Raji (cell line): Measurements from ENCODE around the gene CD302.

Source experiments
- POLR2A ChIP-seq: IDR thresholded peaks from 2 replicates; pipeline ENCODE4 v1.6.1; 2011; ENCODE audit warnings: low read depth, low read length, control low read depth; ENCODE audit not compliant: insufficient read depth

Gene CD302

DNA sequence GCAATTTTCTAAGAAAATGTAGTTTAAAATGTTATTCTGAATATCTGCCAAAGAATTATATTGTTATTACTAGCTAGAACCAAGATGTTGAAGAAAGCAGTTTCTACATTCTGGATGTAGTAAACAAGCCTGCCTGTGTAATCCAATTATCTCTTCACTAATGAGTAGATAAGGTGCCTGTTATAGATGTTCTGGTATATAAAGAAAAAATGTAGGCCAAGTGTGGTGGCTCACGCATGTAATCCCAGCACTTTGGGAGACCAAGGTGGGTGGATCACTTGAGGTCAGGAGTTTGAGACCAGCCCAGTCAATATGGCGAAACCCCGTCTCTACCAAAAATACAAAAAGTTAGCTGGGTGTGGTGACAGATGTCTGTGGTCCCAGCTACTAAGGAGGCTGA lies 28.9 kb downstream of the CD302 start:
- TF ChIP-seq POLR2A: no peak

DNA sequence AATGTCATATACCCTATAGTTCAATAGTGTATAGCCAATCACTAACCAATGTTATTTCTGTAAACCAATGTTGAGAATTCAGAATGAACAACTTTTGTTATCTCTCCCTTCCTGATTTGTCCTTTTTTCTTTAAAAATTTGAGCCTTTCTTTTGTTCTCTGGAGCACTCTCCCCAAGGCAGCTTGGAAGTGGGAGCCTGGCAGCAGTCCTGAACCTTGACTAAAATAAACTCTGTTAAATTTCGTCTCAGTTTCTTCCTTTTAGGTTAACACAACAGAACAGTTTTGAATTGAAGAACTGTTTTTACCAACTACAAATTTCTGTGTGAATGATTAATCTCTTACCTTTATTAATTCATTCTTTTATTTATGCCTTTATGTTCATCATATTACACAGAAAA lies 35.9 kb downstream of the CD302 start:
- TF ChIP-seq POLR2A: no peak

DNA sequence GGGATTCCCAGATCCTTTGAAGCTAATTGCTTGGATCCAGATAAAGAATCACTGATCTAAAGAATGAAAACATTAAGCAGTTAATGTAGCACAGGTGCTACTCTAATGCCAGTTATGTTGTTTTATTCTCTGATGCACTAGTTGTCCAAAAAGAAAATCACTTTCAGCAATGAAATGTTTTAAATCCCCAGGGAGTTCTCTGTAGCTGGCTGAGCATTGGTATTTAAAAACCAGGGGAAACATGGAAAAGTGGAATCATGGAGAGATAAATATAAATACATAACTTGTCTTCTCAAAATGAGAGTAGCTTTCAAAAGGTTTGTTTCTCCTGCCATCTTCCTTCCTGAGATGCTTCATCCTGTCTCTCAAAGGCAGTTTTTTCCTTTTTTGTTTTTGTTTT lies 37.7 kb downstream of the CD302 start:
- no peak for TF ChIP-seq POLR2A

DNA sequence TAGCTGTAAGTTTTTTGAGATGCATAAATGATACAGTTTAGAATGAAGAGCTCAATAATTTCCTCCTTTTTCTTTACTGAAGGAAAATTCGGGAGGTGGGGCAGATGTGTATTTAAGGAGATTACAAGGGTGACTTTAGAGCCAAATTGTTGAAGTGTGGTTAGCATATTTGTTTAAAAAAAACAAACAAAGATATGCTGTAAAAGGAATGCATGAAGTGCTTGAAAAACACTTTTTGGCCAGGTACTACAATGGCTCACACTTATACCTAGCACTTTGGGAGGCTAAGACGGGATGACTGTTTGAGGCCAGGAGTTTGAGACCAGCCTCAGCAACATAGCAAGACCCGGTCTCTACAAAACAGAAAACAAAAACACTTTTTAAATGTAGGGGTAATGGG lies 38.4 kb downstream of the CD302 start:
- TF ChIP-seq POLR2A: no peak

DNA sequence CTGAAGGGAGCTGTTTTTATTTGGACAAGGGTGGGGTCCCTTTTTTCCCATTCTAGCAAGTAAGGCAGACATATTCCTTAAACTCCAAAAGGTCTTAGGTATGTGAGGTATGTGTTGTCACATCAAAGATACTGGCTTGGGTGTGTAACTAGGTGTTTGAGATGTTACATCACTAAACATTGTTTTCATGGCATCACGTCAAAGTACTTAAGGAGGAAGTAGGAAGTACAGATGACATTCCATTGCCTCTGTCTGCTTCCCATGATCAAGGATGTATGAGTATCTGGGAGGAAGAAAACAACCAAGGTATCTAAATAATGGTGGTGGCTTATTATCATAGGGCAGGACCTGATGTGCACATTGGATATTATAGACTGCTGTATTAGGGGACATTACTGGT lies 39.3 kb downstream of the CD302 start:
- TF ChIP-seq POLR2A: no peak

DNA sequence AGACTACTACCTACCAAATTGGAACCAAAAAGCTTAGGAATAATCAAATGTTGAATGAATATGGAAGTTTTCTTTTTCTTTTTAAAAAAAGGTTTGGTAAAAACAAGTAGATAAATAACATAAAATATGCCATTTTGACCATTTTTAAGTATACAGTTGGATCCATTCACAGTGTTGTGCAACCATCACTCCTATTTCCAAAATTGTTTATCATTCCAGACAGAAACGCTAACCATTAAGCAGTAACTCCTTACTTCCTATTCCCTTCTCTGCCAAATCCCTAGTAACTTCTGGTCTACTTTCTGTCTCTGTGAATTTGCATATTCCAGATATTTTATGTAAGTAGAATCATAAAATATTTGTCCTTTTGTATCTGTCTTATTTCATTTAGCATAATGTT lies 39.8 kb downstream of the CD302 start:
- TF ChIP-seq POLR2A: no peak

DNA sequence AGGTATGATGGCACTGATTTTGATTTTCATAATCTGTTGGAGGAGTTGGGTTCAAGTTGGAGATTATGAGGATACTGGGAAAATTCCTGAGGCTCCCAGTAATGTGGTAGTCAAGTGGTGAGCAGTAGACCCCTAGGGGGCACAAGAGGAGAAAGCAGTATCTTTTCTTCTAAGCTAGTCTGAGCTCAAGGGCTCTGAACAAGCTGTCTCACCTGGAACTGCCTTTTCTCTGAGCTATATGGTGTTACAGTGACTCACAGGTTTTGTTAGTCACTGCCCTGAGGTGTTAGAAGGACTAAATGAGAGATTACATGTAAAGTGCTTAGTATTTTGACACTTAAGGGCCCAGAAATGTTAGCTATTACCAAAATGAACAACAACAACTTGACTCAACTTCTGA lies 42.2 kb downstream of the CD302 start:
- TF ChIP-seq POLR2A: no peak

DNA sequence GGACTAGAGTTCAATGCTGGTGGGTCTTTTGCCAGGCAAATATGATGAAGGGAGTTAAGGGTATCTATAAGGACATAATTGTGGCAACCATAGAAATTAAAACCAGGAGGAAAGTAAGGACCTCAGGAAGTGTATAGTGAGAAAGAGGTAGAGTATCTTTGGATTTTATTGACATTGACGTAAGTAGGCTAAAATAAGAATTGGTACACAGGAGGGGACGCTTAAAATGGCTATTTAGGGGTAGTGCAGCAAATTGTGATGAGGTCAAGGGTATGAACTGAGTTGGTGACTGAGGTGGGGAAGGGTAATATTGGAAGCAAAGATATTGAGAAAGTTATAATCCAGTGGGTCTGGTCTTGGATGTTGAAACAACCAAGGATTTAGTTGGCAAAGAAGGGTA lies 43.0 kb downstream of the CD302 start:
- TF ChIP-seq POLR2A: no peak

DNA sequence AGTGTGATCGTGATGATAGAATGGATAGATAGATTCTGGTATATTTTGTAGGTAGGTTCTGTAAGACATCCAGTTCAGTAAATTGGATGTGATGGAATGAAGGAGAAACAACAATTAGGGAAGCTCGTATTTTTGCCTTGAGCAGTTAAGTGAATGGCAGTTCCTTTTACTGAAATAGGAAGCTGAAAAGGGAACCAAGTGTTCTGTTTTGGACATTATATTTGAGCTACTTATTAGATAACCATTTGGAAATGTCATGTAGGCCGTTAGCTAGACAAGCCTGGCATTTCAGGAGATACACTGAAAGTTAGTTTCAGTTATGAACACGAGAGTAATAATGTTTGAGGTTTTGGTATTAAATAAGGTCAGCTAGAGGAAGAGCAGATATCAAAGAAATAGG lies 44.2 kb downstream of the CD302 start:
- TF ChIP-seq POLR2A: no peak

DNA sequence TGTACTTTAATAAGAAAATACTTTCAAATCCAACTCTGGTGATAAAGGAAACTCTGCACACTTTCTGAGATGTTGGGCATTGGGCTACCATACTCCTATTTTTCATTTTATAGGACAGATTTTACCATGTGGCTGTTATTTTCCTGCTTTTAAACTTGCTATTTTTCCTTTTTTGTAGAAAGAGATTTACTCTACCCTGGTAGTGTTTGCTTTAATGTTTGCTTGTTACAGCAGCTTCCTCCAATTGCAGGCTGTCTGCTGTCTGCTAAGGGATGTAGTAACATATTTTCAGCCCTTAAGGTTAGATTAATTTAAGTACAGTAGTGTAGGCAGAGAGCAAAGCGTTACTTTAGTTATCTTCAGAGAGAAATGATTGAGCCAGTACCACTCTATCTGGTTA lies 47.1 kb downstream of the CD302 start:
- TF ChIP-seq POLR2A: no peak

DNA sequence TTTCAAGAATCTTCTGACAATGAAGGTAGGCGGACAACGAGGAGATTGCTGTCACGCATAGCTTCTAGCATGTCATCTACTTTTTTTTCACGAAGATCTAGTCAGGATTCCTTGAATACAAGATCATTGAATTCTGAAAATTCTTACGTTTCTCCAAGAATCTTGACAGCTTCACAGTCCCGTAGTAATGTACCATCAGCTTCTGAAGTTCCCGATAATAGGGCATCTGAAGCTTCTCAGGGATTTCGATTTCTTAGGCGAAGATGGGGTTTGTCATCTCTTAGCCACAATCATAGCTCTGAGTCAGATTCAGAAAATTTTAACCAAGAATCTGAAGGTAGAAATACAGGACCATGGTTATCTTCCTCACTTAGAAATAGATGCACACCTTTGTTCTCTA lies 49.9 kb downstream of the CD302 start:
- TF ChIP-seq POLR2A: no peak

DNA sequence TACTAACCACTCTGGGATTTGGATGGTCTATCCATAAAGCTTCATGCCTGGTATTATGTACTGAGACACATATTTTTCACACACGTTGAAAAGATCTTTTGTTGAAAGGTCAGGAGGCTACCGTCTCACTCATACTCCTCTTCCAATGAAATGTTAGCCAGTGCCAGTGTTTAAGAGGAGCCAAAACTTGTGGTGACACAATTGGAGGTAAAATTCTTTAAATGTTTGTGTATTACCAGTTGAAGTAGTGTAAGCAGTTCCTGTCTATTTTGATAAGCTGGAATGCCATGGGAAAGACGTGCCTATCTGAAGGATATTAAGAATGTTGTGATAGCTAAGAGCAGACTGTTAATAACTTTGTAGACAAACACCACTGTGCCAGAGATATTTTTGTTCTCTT lies 53.6 kb downstream of the CD302 start:
- TF ChIP-seq POLR2A: no peak

DNA sequence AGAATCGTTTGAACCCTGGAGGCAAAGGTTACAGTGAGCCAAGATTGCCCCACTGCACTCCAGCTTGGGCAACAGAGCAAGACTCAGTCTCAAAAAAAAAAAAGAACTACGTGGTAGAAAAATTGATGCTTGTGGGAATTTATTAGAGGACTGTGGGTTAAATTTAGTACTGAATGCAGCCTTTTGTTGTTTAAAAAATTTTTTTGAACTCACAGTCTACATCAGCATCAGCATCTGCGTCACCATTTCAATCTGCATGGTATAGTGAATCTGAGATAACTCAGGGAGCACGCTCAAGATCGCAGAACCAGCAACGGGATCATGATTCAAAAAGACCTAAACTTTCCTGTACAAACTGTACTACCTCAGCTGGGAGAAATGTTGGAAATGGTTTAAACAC lies 55.2 kb downstream of the CD302 start:
- no peak for TF ChIP-seq POLR2A

DNA sequence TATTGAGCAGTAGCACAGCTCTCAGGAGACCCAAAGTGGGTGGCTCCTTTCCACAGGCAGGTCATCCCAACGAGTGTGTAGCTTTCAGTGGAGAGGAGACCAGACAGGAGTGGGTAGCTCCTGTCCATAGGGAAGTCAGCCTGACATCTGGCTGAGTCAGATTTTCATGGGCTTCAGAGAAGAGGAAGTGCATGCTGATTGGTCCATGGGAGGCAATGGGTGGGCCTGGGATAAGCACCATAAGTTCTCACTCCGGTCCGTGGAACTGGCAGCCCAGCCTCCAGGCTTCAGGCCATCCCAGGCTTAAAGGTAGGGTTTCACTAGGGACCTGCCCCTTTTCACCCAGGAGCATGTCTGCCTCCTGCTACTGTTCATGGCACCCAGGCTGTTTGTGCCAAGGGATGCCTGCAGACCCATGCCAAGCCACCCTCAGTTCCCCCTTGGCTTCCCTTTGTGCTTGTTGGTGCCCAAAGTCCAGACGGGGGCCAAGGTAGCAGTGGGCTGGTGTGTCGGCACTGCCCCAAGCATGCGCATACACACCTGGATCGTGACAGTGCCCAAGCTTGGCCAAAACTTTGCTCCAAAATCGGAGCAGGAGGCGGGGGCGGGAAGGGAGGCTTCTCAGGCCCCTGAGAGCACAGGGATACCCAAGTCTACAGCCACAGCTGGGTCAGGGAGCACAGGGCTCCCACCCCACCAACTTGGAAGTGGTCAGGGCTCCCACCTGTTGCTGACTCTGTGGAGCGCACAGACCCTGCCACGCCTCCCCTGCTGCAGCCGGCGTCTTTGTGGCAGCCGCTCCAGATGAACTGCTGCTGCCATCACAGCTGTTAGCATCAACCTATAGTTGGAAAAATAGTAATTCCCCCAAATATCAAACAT lies 59.3 kb downstream of the CD302 start:
- no peak for TF ChIP-seq POLR2A

DNA sequence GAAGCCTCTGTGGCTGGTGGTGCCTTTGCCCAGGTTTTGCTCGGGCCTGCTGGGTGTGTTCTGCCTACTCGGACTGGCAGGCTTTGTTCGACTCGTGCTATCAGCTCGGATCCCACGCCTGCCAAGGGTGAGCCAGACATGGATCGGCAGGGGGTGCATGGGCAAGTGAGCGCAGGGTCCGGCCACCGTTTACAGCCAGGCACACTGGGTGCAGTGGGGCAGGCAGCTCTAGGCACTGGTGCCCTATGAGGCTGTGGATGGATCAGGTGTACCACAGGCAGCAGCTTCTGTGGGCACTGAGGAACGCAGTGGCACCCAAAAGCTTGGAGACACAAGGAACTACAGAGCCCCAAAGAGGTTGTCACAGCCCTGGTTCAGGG lies 60.1 kb downstream of the CD302 start:
- no peak for TF ChIP-seq POLR2A

DNA sequence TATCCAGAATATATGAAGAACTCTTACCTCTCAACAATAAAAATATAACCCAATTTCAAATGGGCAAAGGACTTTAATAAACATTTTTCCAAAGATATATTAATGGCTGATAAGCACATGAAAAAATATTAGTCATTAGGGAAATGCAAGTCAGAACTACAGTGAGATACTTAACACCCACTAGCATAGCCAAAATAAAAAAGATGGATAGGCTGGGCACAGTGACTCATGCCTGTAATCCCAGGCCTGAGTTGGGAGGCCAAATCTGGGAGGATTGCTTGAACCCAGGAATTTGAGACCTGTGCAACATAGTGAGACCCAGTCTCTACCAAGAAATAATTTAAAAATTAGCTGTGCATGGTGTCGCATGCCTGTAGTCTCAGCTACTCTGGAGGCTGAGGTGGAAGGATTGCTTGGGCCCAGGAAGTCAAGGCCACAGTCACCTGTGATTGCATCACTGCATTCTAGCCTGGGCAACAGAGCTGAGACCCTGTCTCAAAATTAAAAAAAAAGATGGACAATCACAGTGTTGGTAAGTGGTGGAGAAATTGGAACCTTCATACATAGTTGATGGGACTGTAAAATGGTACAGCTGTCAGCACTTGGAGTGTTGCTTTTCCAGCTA lies 60.6 kb downstream of the CD302 start:
- no peak for TF ChIP-seq POLR2A

DNA sequence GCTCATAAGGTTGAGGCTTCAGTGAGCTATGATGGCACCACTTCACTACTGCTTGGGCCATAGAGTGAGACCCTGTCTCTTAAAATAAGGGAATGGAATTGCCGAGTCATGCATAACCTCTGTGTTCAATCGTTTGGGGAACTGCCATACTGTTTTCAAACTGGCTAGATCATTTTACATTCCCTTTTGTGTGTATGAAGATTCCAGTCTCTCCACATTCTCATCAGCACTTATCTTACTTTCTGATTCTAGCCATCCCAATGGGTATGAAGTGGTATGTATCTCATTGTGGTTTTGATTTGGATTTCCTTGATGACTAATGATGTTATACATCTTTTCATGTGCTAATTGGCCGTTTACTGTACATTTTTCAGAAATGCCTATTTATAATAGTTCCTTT lies 62.0 kb downstream of the CD302 start:
- TF ChIP-seq POLR2A: no peak
